Psoas muscle (tissue), 8 donors: ENCODE results near the gene STARD5. TPM values are rescaled to one million over a fixed set of nuclear protein-coding genes. Genes with fewer than 3 reads are reported as not detected.

Source experiments
- ATAC-seq, 4 donors: fragments of 200-7000 bp; cut with Tn5 transposase; one replicate each; pipeline ENCODE4 v1.9.1; 2020; ENCODE audit warnings: moderate library complexity in 3 of 4, mild to moderate bottlenecking in 2 of 4
- DNase-seq, 2 donors: peaks; one replicate each; pipeline ENCODE4 v3.0.0-alpha.2; 2020
- H3K27ac ChIP-seq: fragments of 200-600 bp; one replicate; pipeline ENCODE4 v1.8.0; 2022
- H3K27me3 ChIP-seq, 3 donors: fragments of 200-600 bp in 1 of 3; one replicate each; pipeline versions ENCODE4 v1.6.1 to v1.8.0; 2013 to 2022; ENCODE audit warnings: low read length in 2 of 3, mild to moderate bottlenecking in 2 of 3, moderate library complexity in 1 of 3; ENCODE audit not compliant: insufficient read depth in 3 of 3
- H3K36me3 ChIP-seq, 2 donors: fragments of 200-600 bp in 1 of 2; one replicate each; pipeline versions ENCODE4 v1.6.1 to v1.8.0; 2013 to 2022; ENCODE audit warnings: low read depth in 1 of 2, mild to moderate bottlenecking in 1 of 2, moderate library complexity in 1 of 2; ENCODE audit not compliant: insufficient read depth in 1 of 2
- H3K4me1 ChIP-seq: fragments of 200-600 bp; one replicate; pipeline ENCODE4 v1.8.0; 2022
- H3K4me3 ChIP-seq: fragments of 200-600 bp; one replicate; pipeline ENCODE4 v1.8.0; 2022; ENCODE audit warnings: mild to moderate bottlenecking
- H3K9me3 ChIP-seq: fragments of 200-600 bp; one replicate; pipeline ENCODE4 v1.8.0; 2022
- CTCF ChIP-seq: fragments of 200-600 bp; IDR thresholded peaks from one replicate; pipeline ENCODE4 v1.8.0; 2022; ENCODE audit warnings: antibody characterized with exemption
- WGBS, 3 donors: extraction: QIAGEN DNeasy Blood & Tissue Kit; methylation state at CpG; one replicate each; pipeline versions ENCODE4 v1.1.6 to v1.1.7; 2013; 5-methylcytosine and 5-hydroxymethylcytosine counted together
- intact Hi-C, 2 donors: fragments of 100-400 bp; cut with DNase I; formaldehyde crosslinking; loops; one replicate each; pipeline versions ENCODE4 v1.11.0 to v1.14.2; 2022
- polyA plus RNA-seq, 3 donors: library from polyadenylated mRNA; stranded (reverse); fragments of 200-250 nt; gene quantifications; one replicate each; pipeline ENCODE4 v1.2.3, GENCODE V29; 2013
- total RNA-seq, 4 donors: library from RNA; stranded (reverse); fragmentation: NEBNext Ultra II Directional in 2 of 4; extraction: Animal tissue kit (Norgen Biotek cat#: 25700) in 2 of 4; gene quantifications; one replicate each; pipeline versions ENCODE4 v1.2.1 to v1.2.4, GENCODE V29; 2021 to 2023
- donor health status: healthy with polysubstance abuse.
- donor health status: DM: no; HTN: no; CAD: no; lungs with moderate emphysema.
- donor health status: Bipolar disorder and iron deficiency.
- donor health status: healthy.
- donor health status: DM: yes; HTN: yes; CAD: no.
- donor health status: DM: no; HTN: no; CAD: no.
- donor health status: DM: no; HTN: no; CAD: no.
- donor health status: DM: yes; HTN: yes; CAD: no.

Gene STARD5
- total and polyA plus RNA-seq, 7 donors = 0.25 to 1.9 (median 0.64) TPM

GRCh38 chr15:81347910-81348309, 24.0 kb upstream of the STARD5 start:
- Histone ChIP-seq H3K36me3 (no peaks in the 10 kb centered on the region), H3K9me3 (no peaks in the 10 kb centered on the region), H3K27ac (no peak overlapping the region), H3K4me3 (no peak overlapping the region), H3K27me3 (peaks cover 0 to 3% (median 0%) of the 10 kb centered on the region in 3 donors), H3K4me1 (no peaks in the 10 kb centered on the region)
- no peak for ATAC-seq
- intact Hi-C loops = no loop called here
- DNase-seq = no peak
- WGBS, 3 donors = 90 to 98% (median 93%) methylated on average over 4 of the region's 4 CpGs
- no peak for TF ChIP-seq CTCF

- no peaks in the 10 kb centered on the region for H3K36me3 ChIP-seq
- no peaks in the 10 kb centered on the region for H3K9me3 ChIP-seq
- TF ChIP-seq CTCF = no peak
- DNase-seq (no peak), ATAC-seq (no peak)
- no peaks in the 10 kb centered on the region for H3K4me1 ChIP-seq
- no peak overlapping the region for H3K27ac ChIP-seq
- WGBS, 3 donors = 14 to 33% (median 31%) methylated on average over 2 of the region's 2 CpGs
- no peak overlapping the region for H3K4me3 ChIP-seq
- intact Hi-C loops = no loop called here
- peaks cover 0 to 3% (median 2%) of the 10 kb centered on the region in 3 donors for H3K27me3 ChIP-seq
Measured at GRCh38 chr15:81346611-81347010, 22.7 kb upstream of the STARD5 start.

GRCh38 chr15:81343371-81343770, 19.4 kb upstream of the STARD5 start:
- no peak overlapping the region for H3K27ac ChIP-seq
- no peaks in the 10 kb centered on the region for H3K36me3 ChIP-seq
- DNase-seq (no peak), ATAC-seq (no peak)
- H3K27me3 ChIP-seq = peaks cover 0 to 3% (median 2%) of the 10 kb centered on the region in 3 donors
- intact Hi-C loops = no loop called here
- no peak overlapping the region for H3K4me3 ChIP-seq
- no peaks in the 10 kb centered on the region for H3K4me1 ChIP-seq
- WGBS, 3 donors = 86 to 95% (median 95%) methylated on average over 4 of the region's 4 CpGs
- H3K9me3 ChIP-seq = no peaks in the 10 kb centered on the region
- TF ChIP-seq CTCF = no peak

- H3K9me3 ChIP-seq = no peaks in the 10 kb centered on the region
- ATAC-seq = no peak
- no peak for DNase-seq
- WGBS, 3 donors = 93 to 96% (median 95%) methylated on average over 4 of the region's 4 CpGs
- H3K36me3 ChIP-seq = no peaks in the 10 kb centered on the region
- no peak for TF ChIP-seq CTCF
- no peak overlapping the region for H3K27ac ChIP-seq
- intact Hi-C loops = no loop called here
- no peaks in the 10 kb centered on the region for H3K4me1 ChIP-seq
- H3K4me3 ChIP-seq = no peak overlapping the region
- H3K27me3 ChIP-seq = peaks cover 2 to 10% (median 2%) of the 10 kb centered on the region in 3 donors
Measured at GRCh38 chr15:81341351-81341750, 17.4 kb upstream of the STARD5 start.

- no peak for TF ChIP-seq CTCF
- intact Hi-C loops = no loop called here
- no peak overlapping the region for H3K4me3 ChIP-seq
- no peaks in the 10 kb centered on the region for H3K9me3 ChIP-seq
- H3K36me3 ChIP-seq = no peaks in the 10 kb centered on the region
- no peaks in the 10 kb centered on the region for H3K4me1 ChIP-seq
- H3K27me3 ChIP-seq = peaks cover 0 to 10% (median 2%) of the 10 kb centered on the region in 3 donors
- H3K27ac ChIP-seq = no peak overlapping the region
- WGBS, 3 donors = 75 to 83% (median 81%) methylated on average over 4 of the region's 4 CpGs
- no peak for DNase-seq
- no peak for ATAC-seq
Measured at GRCh38 chr15:81339851-81340250, 15.9 kb upstream of the STARD5 start.
